Activated CD4-positive, alpha-beta T cell treated with anti-CD3 and anti-CD28 coated beads, Interleukin-2, Interleukin-4, amounts not matched to agents 100 ng/mL and 50 ng/mL, durations not matched to agents 16 hours and 8 hours (primary cell): ENCODE data around the gene LMOD1.
"Not testable (repeated sequence)": the region's sequence is repeated elsewhere in the genome, so short reads cannot be mapped to it uniquely, and the experiment has no call there.

Experiments used
- DNase-seq: peaks from one replicate; pipeline ENCODE4 v3.0.0-alpha.2; 2020; ENCODE audit warnings: low spot score

The LMOD1 gene

DNA sequence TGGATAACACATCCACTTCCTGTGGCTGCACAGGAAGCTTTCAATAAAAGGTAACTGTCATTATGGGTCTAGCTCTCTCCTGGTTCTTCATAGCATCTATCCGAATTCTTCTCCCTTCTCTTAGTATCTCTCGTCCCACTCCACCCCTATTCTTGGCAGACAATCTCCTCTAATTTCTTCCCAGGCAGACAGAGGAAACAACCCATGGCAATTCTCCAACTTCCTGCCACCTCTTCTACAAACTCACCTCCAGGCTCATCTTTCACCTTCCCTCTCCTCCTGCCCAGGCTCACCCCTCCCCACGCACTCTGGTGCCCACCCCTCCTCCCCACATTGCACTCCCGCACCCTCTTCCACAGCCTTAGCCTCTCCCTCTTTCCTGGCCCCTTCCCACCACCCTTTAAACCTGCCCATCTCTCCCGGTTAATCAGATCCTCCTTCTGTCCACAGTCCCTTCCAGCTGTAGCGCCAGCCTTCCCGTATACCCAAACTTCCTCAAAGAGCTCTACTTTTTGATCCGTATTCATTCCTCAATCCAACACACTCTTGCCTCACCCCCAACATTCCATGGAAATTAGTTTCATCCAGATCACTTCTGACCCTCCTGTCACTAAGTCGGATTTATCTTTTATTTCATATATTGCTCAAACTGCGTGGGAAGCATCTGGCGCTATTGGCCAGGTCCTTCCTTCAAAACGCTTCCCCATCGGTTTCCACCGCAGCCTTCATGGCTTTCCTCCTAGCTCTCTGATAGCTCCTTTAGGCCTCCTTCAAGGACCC, 31.7 kb downstream of the LMOD1 start:
- no peak for DNase-seq

DNA sequence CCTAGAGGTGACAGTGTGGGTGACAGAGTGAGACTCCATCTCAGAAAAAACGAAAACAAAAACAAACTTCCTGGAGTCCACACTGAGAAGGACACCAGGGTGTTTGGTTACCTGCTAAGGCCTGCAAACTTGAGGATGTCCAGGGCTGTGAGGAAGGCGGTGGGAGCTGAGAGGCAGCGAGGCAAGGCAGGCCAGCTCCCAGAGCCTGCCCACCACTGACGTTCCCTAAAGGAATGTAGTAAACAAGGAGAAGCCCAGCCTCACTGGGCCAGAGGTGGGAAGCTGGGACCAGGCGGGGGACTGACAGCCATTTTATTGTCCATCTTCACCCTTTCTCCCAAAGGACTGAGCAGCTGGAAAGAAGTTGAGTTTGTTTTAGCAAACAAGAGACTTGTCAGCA, 33.5 kb downstream of the LMOD1 start:
- no peak for DNase-seq

DNA sequence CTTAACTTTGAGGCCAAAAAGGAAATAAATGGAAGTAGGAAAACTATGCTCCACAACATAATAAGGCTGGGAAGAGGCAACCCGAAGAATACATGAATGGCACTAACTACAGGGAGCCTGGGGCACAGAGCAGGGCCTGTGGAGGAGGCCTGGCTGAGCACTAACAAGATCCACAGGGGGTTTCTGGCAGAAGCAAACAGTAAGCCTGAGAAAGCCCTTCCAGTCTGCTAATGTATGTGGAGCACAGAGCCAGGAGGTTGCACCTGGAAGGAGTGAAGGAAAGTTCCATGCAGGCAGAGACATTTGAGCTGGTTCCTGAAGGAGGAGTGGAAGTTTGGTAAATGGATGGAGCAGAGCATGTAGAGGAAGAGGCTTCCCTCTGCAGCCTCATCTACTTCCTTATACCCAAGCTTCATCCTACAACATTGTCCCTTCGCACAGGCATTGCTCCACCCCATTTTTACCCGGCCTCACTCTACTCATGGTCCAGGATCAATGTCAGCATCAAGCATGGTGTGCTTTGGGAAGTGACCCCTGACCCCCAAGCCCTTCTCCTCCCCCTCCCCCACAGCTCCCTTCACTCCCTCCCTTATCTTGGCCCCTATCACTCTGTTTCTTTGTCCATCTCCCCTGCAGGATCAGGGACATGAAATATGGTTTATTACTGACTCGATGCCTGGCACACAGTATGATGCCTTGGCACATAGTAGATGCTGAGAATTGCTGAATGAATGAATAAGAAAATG, 34.3 kb downstream of the LMOD1 start:
- DNase-seq = no peak

GRCh38 chr1:201907621-201908020, 38.7 kb downstream of the LMOD1 start:
- DNase-seq = no peak

DNA sequence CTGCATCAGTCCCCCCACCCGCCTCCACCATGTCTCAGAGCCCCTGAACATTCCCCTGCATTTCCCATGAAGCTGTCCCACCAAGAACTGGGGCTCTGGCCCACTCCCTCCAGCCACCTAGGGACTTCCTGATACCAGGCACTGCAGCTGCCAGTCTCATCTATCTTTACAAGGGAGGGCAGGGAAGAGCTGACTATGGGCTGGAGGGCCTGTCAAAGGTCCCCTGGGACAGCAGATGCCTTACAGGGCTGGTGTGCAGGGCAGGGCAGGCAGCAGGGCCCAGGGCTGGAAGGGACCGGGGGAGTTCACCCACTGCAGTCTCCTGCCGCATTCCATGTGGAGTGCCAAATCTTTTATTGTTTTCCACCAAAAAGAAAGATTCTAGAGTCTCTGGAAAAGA, 40.0 kb downstream of the LMOD1 start:
- no peak for DNase-seq

DNA sequence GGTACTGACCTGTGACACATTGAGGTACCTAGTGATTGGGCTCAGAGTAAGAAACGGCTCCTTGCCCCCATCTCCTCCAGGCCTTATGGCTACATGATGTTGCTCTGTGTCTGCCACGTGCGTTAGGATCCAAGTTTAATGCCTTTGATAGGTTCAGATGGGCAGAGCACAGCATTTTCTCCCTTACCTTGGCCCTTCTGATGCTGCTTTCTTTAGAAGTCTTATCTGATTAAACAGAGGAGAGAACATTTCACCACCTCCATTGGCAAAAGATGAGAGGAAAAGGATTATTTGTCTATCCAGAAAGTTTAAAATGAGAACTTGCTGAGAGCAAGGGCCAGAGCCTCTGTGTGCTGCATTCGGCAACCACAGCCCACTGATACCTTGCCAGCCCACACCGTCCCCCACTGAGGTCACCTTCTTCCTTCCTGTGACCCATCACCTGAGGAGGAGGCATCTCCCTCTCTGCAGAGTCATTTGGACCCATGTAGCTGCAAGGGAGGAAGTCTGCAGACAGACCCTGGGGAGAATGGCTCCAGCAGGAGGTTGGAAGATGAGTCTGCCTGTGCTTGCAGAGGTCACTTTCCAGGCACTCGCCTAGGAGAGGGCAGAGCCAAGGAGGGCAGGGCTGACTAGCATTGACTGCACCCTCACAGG, 41.0 kb downstream of the LMOD1 start:
- DNase-seq = no peak

- no peak for DNase-seq
Observed at GRCh38 chr1:201904579-201904978, 41.8 kb downstream of the LMOD1 start.

GRCh38 chr1:201903135-201903534, 43.2 kb downstream of the LMOD1 start:
- no peak for DNase-seq

- DNase-seq = no peak
Observed at GRCh38 chr1:201902198-201902597, 44.1 kb downstream of the LMOD1 start.

- not testable (repeated sequence) for DNase-seq
Observed at GRCh38 chr1:201901036-201901435, 45.3 kb downstream of the LMOD1 start.

DNA sequence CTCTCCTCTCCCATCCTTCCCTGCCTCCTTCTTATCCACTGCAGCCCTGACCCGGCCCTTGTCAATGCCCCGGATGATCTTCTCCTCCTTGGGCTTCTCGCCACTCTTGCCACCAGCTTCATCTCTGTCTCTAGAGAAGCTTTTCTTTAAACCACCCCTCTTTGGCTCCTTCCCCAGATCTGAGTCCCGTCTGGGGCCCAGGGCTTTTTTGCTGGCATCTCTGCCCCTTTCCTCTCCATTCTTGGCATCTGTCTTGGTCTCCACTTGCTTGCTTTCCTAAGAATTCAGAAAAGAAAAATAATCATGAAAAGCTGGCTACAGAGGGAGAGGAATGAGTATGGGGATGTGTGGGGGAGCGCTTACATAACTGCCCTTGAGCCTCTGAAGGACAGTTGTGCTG, 45.9 kb downstream of the LMOD1 start:
- DNase-seq = no peak

DNA sequence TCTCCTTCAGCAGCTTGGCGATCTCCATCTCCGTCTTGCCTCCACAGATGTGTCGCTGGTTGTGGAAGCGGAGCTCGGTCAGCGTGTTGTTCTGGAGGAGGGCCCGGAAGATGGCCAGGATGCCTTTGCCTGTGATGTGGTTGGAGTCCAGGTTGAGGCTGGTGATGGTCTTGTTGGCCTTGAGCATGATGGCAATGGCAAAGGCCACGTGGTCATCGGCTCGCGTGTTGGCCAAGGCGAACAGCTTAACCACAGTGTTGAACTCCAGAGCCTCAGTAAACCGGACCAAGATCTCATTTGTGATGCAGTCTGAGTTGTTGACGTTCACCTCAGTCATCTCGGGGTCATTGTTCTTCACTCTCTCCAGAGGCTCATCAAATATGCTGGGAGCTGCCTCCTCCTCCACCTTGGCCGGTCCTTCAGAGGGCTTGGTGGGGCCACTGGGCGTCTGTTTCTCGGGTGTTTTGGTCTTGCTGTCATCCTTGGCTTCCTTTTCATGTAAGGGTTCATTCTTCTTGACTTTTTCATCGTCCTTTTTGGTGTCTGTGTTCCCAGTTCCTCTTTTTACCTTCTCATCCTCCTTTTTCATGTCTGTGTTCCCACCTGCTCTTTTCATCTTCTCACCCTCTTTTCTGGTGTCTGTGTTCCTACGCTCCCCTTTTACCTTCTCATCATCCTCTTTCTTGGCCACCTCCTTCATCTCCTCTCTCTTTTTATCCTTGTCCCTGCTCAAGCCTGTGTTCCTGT, 46.5 kb downstream of the LMOD1 start:
- DNase-seq = no peak

DNA sequence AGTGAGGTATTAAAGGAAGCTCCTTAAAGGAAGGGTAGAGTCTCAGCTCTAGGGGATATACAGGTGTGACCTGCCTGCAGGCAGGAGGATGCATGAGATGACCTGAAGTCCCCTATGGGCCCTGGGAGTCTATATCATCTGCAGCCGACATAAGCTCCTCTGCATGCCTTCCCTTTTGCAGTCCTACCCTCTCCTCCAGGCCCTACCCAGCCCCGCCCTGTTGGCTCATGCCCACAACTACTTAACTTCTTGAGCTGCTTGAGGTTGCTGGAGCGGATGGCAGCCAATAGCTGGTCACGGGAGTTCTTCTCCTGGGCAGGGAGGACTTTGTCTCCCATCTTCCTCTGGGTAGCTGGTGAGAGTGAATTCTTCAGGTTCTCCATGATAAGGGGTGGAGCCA, 47.4 kb downstream of the LMOD1 start:
- no peak for DNase-seq

GRCh38 chr1:201898240-201898894, 48.0 kb downstream of the LMOD1 start:
- no peak for DNase-seq

GRCh38 chr1:201896951-201897391, 49.4 kb downstream of the LMOD1 start:
- DNase-seq = no peak

GRCh38 chr1:201895913-201896807, 50.2 kb downstream of the LMOD1 start:
- DNase-seq = peak; percentile 89

DNA sequence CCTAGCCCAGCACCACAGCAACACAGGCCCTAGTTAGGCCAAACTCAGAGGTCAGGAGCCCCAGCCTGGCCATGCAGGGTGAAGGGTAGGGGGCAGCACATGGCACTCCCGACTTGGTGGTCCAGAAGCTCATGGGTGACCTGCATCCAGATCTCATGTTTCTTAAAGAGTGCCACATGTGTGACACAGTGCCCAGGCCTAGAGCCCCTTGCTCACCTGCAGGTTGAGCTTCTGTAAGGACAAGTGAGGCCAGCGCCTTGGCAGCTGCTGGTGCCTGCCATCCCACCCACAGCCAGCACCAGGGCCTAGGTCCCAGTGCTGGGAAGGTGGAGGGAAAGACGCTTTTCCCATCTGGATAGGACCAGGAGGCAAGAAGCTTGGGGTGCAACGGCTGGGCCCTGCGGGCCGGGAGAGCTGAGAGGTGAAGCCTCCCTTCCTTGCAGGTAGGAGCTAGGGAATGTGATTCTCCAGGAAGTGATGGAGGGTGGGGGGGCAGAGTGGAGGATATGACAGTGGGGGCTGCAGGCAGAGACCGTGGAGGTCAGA, 51.2 kb downstream of the LMOD1 start:
- DNase-seq = no peak

DNA sequence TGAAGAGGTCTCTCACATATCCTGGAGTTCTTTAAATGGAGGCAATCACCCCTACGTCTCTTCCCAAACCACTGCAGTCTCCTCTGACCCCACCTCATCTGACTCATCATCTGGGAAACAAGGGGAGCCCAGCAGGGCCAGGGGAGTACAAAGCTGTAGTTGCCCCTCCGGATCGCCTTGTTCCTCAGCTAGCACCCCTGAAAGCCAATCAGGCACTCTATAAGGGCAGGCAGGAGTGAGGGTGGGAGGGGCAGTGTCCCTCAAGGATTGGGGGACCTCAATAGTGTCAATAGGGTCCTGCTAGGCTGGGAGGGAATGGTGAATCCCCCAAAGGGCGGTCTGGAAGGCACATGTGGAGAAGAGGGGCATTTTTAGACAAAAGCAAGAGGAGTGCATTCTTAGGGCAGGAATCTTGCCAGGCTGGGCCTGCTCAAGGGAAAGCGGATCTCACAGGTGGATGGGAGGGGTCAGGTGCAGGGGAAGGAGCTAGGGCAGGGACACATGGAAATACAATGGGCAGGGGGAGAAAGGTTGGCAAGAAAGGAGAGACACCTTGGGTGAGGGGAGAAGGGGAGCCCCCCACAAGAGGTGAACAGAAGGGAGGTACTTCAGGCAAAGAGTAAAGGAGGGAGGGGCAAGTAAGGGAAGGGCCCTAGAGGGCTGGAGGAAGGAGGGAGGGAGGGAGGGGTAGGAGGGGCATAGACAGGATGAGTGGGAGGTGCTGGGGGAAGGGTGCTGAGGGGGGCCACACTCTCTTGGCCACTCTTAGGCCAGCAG, 51.8 kb downstream of the LMOD1 start:
- no peak for DNase-seq

GRCh38 chr1:201893431-201893830, 52.9 kb downstream of the LMOD1 start:
- DNase-seq = no peak

DNA sequence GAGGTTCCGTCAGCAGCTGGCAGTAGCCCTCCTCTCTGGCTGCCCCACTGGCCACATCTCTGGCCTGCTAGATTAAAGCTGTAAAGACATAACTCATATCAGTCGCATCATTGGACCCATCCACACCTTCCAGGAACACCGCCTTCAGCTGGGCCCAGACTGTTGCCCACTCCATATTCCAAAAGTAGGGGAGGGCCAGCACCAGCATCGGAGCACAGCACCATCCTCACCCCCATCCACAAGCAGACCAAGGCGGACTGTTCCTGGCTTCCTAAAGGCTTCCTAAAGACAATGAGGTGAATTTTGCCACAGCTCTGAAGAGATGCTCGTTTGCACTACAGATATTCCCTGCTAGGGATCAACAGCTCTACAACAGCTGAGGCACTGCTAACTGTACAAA, 54.1 kb downstream of the LMOD1 start:
- DNase-seq = no peak
